CD8-positive, alpha-beta memory T cell (primary cell): ENCODE measurements around the gene MARVELD3. TPM values are rescaled to one million over a fixed set of nuclear protein-coding genes. Genes with fewer than 3 reads are reported as not detected.

Source experiments
- CTCF ChIA-PET: fragments of 350-600 bp; sonication (Branson Sonifier 250); formaldehyde crosslinking; loops from one replicate; lab custom pipeline; 2021; ENCODE audit warnings: antibody characterized with exemption; lab: Charles Lee
- POLR2A ChIA-PET: fragments of 350-600 bp; sonication (Branson Sonifier 250); formaldehyde crosslinking; loops from one replicate; lab custom pipeline; 2021; ENCODE audit warnings: antibody characterized with exemption; lab: Charles Lee
- DNase-seq, 5 donors: peaks; one replicate each; pipeline versions ENCODE4 v3.0.0 to v3.0.0-alpha.2; 2020 to 2022; ENCODE audit warnings: mixed read lengths in 1 of 5
- H3K27ac ChIP-seq: one replicate; pipeline ENCODE4 v1.7.0; 2013; ENCODE audit warnings: low read depth, mild to moderate bottlenecking, low read length, moderate library complexity
- H3K27me3 ChIP-seq: 2 replicates; pipeline ENCODE4 v1.7.0; 2013; ENCODE audit warnings: low read length, mild to moderate bottlenecking; ENCODE audit not compliant: insufficient read depth, poor library complexity, severe bottlenecking
- H3K36me3 ChIP-seq: 2 replicates; pipeline ENCODE4 v1.7.0; 2013; ENCODE audit warnings: mild to moderate bottlenecking, low read length, moderate library complexity; ENCODE audit not compliant: insufficient read depth
- H3K4me1 ChIP-seq: 2 replicates; pipeline ENCODE4 v1.7.0; 2013; ENCODE audit warnings: mild to moderate bottlenecking, low read length, moderate library complexity; ENCODE audit not compliant: insufficient read depth
- H3K4me3 ChIP-seq: 2 replicates; pipeline ENCODE4 v1.7.0; 2013; ENCODE audit warnings: mild to moderate bottlenecking, low read length
- H3K9me3 ChIP-seq: 2 replicates; pipeline ENCODE4 v1.7.0; 2013; ENCODE audit warnings: mild to moderate bottlenecking, low read length
- H3K27ac Mint-ChIP-seq, 8 donors: one replicate each; pipeline ENCODE4 v1.8.0; 2020 to 2021; ENCODE audit warnings: mixed read lengths in 8 of 8, mild to moderate bottlenecking in 6 of 8, inconsistent platforms in 3 of 8, moderate library complexity in 3 of 8
- H3K27me3 Mint-ChIP-seq, 2 donors: one replicate each; pipeline ENCODE4 v1.8.0; 2020 to 2021; ENCODE audit warnings: mixed read lengths in 2 of 2, mild to moderate bottlenecking in 1 of 2, moderate library complexity in 1 of 2
- H3K36me3 Mint-ChIP-seq, 3 donors: one replicate each; pipeline ENCODE4 v1.8.0; 2020 to 2021; ENCODE audit warnings: mixed read lengths in 3 of 3, inconsistent platforms in 1 of 3, mild to moderate bottlenecking in 1 of 3
- H3K4me1 Mint-ChIP-seq, 3 donors: one replicate each; pipeline ENCODE4 v1.8.0; 2020 to 2021; ENCODE audit warnings: mixed read lengths in 3 of 3, inconsistent platforms in 1 of 3, mild to moderate bottlenecking in 1 of 3
- H3K4me3 Mint-ChIP-seq, 7 donors: one replicate each; pipeline ENCODE4 v1.8.0; 2020 to 2021; ENCODE audit warnings: mixed read lengths in 7 of 7, mild to moderate bottlenecking in 6 of 7, moderate library complexity in 4 of 7, inconsistent platforms in 2 of 7
- H3K9me3 Mint-ChIP-seq, 5 donors: one replicate each; pipeline ENCODE4 v1.8.0; 2020 to 2022; ENCODE audit warnings: mixed read lengths in 5 of 5, mild to moderate bottlenecking in 3 of 5, moderate library complexity in 2 of 5, inconsistent platforms in 1 of 5
- polyA plus RNA-seq: library from polyadenylated mRNA; unstranded; fragments of 300-500 nt; fragmentation: Illumina TruSeq; gene quantifications from one replicate; pipeline ENCODE4 v1.2.3, GENCODE V29; 2021
- total RNA-seq, 2 experiments: library from RNA; stranded (reverse); gene quantifications; one replicate each; pipeline ENCODE4 v1.2.3, GENCODE V29; 2021

MARVELD3 gene
- total and polyA plus RNA-seq, 3 experiments from 2014 or later: not detected

DNA sequence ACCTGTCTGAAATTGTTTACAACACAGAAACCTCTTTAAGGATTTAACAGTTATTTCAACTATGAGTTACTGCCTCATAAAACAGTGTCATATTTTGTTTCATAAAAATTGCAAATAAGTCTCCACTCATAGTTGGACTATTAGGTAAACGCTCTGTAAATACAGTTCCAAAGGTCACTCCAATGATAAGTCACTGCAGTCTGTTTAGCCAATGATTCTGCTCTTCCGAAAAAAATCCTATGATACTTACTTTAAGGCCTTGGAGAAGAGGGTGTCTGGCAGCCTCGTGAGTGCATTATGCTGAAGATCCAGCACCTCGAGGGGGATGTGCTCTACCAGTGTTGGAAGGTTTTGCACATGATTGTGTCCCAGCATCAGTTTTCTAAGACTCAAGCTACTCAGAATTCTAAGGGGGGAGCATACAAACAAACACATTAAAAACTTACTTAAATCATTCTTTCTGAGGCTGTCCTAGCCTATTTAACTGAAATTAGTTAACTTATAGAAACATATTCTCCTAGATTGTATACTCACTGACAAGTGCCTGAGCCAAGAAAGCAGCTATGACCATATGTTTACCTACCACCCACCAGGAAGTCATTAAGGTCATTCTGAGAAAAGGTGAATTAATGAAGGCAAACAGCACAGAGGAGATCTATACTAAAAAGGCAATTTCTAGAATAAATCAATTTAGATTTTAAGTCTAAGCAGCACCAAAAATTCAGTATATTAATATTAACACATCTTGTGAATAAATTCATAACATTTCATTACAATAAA, 41.1 kb downstream of the MARVELD3 start:
- Mint-ChIP-seq H3K27me3 (no peaks in the 10 kb centered on the region), H3K4me1 (no peaks in the 10 kb centered on the region), H3K27ac (no peak overlapping the region), H3K4me3 (no peak overlapping the region), H3K36me3 (peaks cover 10 to 79% (median 24%) of the 10 kb centered on the region in 3 donors), H3K9me3 (no peaks in the 10 kb centered on the region)
- Histone ChIP-seq H3K27me3 (no peaks in the 10 kb centered on the region), H3K9me3 (no peaks in the 10 kb centered on the region), H3K4me1 (no peaks in the 10 kb centered on the region), H3K27ac (no peak overlapping the region), H3K36me3 (peaks cover 12% of the 10 kb centered on the region), H3K4me3 (no peak overlapping the region)
- DNase-seq: no peak
- CTCF ChIA-PET: no interaction called here
- POLR2A ChIA-PET: no interaction called here

DNA sequence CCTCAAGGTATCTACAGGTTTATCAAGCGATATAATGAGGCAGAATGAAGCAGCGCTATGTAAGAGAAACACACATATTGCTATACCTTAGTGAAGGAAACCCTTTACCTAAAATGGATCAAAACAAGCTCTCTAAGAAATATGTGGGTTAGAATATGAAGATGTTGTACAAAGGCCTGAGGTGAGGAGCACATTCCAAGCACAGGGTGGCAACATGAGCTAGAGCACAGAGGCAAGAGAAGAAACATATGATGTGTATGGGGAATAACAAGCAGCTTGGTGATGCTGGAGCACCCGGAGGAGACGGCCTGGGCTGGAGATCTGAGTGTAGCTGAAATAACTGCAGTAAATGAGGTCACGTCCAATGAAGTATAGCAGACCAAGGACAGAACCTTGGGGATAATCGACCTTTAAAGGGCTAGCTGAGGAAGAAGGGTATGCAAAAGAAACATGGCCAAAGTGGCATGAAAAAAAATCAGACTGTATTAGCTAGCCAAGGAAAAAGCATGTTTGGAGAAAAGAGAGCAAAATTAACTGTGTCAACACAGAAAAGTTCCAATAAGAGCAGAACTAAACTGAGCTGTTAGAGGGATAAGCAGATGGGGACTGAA, 44.0 kb downstream of the MARVELD3 start:
- CTCF ChIA-PET: interaction anchor here (0.9 kb wide), 1 partner anchor 26 kb away, joined by 3 read pairs; no protein-coding TSS in a partner anchor
- DNase-seq: no peak
- H3K9me3 ChIP-seq: no peaks in the 10 kb centered on the region
- no peaks in the 10 kb centered on the region for H3K27me3 ChIP-seq
- H3K4me1 ChIP-seq: no peaks in the 10 kb centered on the region
- peaks cover 11 to 78% (median 18%) of the 10 kb centered on the region in 3 donors for H3K36me3 Mint-ChIP-seq
- no peak overlapping the region for H3K27ac Mint-ChIP-seq
- no peak overlapping the region for H3K4me3 Mint-ChIP-seq
- no peak overlapping the region for H3K4me3 ChIP-seq
- no peaks in the 10 kb centered on the region for H3K27me3 Mint-ChIP-seq
- peaks cover 18% of the 10 kb centered on the region for H3K36me3 ChIP-seq
- H3K27ac ChIP-seq: no peak overlapping the region
- POLR2A ChIA-PET: no interaction called here
- no peaks in the 10 kb centered on the region for H3K4me1 Mint-ChIP-seq
- H3K9me3 Mint-ChIP-seq: no peaks in the 10 kb centered on the region

DNA sequence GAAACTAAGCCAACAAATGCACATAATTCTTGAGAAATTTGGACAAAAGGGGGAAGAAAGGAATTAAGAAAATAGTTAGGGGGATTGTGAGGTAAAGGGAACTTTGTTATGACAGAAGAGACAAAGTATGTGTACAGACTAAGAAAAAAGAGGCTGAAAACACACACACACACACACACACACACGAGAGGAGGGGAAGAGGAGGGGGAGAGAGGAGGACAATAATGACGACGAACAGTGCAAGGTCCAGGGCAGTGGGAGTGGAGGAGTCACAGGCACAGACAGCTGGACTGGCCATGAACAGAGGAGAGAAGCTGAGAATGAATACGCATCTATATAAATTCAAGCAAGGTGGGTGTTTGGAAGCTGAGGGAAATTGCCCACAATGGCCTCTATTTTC, 44.6 kb downstream of the MARVELD3 start:
- ChIA-PET CTCF (interaction anchor here (0.9 kb wide), 1 partner anchor 26 kb away, joined by 3 read pairs; no protein-coding TSS in a partner anchor), POLR2A (no interaction called here)
- Mint-ChIP-seq H3K4me3 (no peak overlapping the region), H3K9me3 (no peaks in the 10 kb centered on the region), H3K27me3 (no peaks in the 10 kb centered on the region), H3K36me3 (peaks cover 11 to 79% (median 19%) of the 10 kb centered on the region in 3 donors), H3K27ac (no peak overlapping the region), H3K4me1 (no peaks in the 10 kb centered on the region)
- Histone ChIP-seq H3K4me3 (no peak overlapping the region), H3K9me3 (no peaks in the 10 kb centered on the region), H3K4me1 (no peaks in the 10 kb centered on the region), H3K27me3 (no peaks in the 10 kb centered on the region), H3K36me3 (peaks cover 18% of the 10 kb centered on the region), H3K27ac (no peak overlapping the region)
- DNase-seq: no peak

DNA sequence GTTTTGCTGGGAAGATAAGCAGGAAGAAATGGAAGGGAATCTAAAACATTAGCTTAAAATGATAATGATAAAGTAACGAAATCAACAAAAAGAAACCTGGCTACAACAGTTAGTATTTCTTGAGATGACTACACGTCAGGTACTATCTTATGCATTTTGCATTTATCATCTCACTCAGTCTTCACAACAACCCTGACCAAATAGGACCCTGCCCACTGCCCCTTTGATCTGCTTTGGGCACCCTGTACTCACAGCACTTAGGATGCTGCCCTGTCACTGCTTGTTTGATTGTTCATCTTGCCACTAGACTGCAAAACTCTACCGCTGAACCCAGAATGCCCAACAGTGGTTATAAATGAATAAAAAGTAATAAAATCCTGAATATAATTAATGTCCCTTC, 45.2 kb downstream of the MARVELD3 start:
- Histone ChIP-seq H3K36me3 (peaks cover 19% of the 10 kb centered on the region), H3K4me1 (no peaks in the 10 kb centered on the region), H3K27ac (no peak overlapping the region), H3K4me3 (no peak overlapping the region), H3K27me3 (no peaks in the 10 kb centered on the region), H3K9me3 (no peaks in the 10 kb centered on the region)
- Mint-ChIP-seq H3K36me3 (peaks cover 11 to 80% (median 17%) of the 10 kb centered on the region in 3 donors), H3K9me3 (no peaks in the 10 kb centered on the region), H3K4me3 (no peak overlapping the region), H3K27ac (peak overlapping the region in 1 of 8 donors; percentile 34), H3K4me1 (no peaks in the 10 kb centered on the region), H3K27me3 (no peaks in the 10 kb centered on the region)
- ChIA-PET CTCF (interaction anchor here (0.9 kb wide), 1 partner anchor 25 kb away, joined by 3 read pairs; no protein-coding TSS in a partner anchor), POLR2A (no interaction called here)
- DNase-seq: no peak

DNA sequence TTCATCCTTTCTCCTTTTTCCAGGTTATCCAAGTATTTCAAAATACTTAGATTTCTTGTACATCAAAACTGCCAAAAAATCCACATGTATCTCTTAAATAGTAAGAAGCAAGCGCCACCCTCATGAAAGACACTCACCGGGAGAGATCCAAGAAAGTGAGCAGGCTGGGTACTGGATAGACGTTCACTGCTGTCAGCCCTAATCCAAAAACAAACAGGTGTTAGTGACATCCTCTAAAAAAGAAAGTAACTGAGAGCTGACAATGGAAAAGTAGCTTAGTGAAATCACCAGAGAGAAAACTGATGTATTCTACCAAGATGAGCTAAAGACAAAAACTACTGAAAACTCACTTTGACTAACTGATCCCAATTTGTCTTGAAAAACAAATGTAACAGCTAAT, 46.1 kb downstream of the MARVELD3 start:
- no peak for DNase-seq
- H3K27ac ChIP-seq: no peak overlapping the region
- H3K27me3 ChIP-seq: no peaks in the 10 kb centered on the region
- H3K9me3 ChIP-seq: no peaks in the 10 kb centered on the region
- Mint-ChIP-seq H3K4me3 (no peak overlapping the region), H3K27ac (peak overlapping the region in 2 of 8 donors; percentile 20 to 74), H3K4me1 (no peaks in the 10 kb centered on the region), H3K9me3 (no peaks in the 10 kb centered on the region), H3K27me3 (no peaks in the 10 kb centered on the region), H3K36me3 (peaks cover 8 to 77% (median 18%) of the 10 kb centered on the region in 3 donors)
- no peak overlapping the region for H3K4me3 ChIP-seq
- no peaks in the 10 kb centered on the region for H3K4me1 ChIP-seq
- ChIA-PET POLR2A (no interaction called here), CTCF (interaction anchor here (1.3 kb wide), 1 partner anchor 289 kb away, joined by 3 read pairs; no protein-coding TSS in a partner anchor)
- peaks cover 14% of the 10 kb centered on the region for H3K36me3 ChIP-seq

DNA sequence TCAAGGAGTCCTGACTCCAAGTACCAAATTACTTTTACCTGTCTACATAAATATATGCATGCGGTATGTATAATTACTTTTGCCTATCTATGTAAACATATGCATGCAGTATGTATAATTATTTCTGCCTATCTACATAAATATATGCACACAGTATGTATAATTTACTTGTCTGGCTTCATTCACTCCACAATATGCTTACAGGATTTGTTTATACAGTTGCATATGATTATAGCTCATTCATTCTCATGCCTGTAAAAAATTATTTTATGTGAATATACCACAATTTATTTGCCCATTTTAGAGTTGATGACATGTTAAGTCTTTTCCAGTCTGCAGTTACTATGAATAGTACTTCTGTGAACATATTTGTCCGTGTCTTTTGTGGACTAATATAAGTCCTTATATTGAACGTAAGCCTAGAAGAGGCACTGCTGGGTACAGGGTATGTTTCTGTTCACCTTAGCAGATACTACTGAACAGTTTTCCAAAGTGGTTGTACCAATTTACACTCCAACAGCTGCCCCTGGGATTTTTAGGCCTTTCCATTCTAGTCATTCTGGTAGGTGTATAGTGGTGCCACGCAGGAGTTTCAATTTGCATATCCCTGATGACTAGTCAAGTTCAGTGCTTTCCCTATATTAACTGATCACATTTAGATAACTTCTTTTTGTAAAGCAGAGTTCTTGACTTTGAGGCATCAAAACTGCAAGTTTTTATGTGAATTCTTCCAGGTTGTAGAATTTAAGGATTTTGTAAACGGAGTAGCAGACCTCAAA, 47.0 kb downstream of the MARVELD3 start:
- H3K36me3 Mint-ChIP-seq: peaks cover 7 to 76% (median 19%) of the 10 kb centered on the region in 3 donors
- Histone ChIP-seq H3K27ac (no peak overlapping the region), H3K9me3 (no peaks in the 10 kb centered on the region), H3K27me3 (no peaks in the 10 kb centered on the region), H3K4me3 (no peak overlapping the region), H3K4me1 (no peaks in the 10 kb centered on the region), H3K36me3 (peaks cover 14% of the 10 kb centered on the region)
- H3K9me3 Mint-ChIP-seq: no peaks in the 10 kb centered on the region
- ChIA-PET POLR2A (no interaction called here), CTCF (interaction anchor here (1.0 to 1.3 kb wide), 2 partner anchors 25 to 288 kb away, joined by 3 read pairs; no protein-coding TSS in a partner anchor)
- no peak for DNase-seq
- no peak overlapping the region for H3K4me3 Mint-ChIP-seq
- no peaks in the 10 kb centered on the region for H3K27me3 Mint-ChIP-seq
- no peak overlapping the region for H3K27ac Mint-ChIP-seq
- H3K4me1 Mint-ChIP-seq: no peaks in the 10 kb centered on the region

DNA sequence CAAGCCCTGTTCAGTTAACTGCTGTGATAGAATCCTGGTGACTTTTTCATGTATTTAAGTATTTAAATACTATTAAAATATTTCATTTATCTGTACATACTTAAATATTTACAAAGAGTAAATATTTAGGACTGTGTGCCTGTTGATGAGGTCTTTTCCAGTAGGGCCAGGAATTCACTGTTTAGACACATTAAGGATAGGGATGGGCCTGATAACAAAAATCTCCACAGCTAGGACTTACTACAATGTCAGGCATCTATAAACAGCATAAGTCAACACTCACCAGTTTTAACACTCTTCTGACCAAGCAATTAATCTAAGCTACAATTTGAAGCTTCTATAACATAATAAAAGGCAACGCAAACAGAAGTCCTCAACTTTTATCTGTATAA, 47.6 kb downstream of the MARVELD3 start:
- Mint-ChIP-seq H3K4me3 (no peak overlapping the region), H3K9me3 (no peaks in the 10 kb centered on the region), H3K27me3 (no peaks in the 10 kb centered on the region), H3K4me1 (no peaks in the 10 kb centered on the region), H3K36me3 (peaks cover 7 to 79% (median 19%) of the 10 kb centered on the region in 3 donors), H3K27ac (no peak overlapping the region)
- Histone ChIP-seq H3K4me3 (no peak overlapping the region), H3K4me1 (no peaks in the 10 kb centered on the region), H3K9me3 (no peaks in the 10 kb centered on the region), H3K27ac (no peak overlapping the region), H3K36me3 (peaks cover 14% of the 10 kb centered on the region), H3K27me3 (no peaks in the 10 kb centered on the region)
- ChIA-PET CTCF (interaction anchor here (1.0 to 1.3 kb wide), 2 partner anchors 25 to 287 kb away, joined by 3 read pairs; no protein-coding TSS in a partner anchor), POLR2A (interaction anchor here (0.6 kb wide), 1 partner anchor 221 kb away, joined by 3 read pairs; no protein-coding TSS in a partner anchor)
- DNase-seq: no peak
